HG03469 (cell line): ENCODE data around the gene PLA2G3.
"Not testable (repeated sequence)": the region's sequence is repeated elsewhere in the genome, so short reads cannot be mapped to it uniquely, and the experiment has no call there.

ENCODE experiments used
- ATAC-seq: cut with Tn5 transposase; IDR thresholded peaks from one replicate; pipeline ENCODE4 v1.9.1; 2021; ENCODE audit warnings: mild to moderate bottlenecking, moderate library complexity, moderate number of reproducible peaks; ENCODE audit not compliant: unreplicated experiment

The PLA2G3 gene

DNA sequence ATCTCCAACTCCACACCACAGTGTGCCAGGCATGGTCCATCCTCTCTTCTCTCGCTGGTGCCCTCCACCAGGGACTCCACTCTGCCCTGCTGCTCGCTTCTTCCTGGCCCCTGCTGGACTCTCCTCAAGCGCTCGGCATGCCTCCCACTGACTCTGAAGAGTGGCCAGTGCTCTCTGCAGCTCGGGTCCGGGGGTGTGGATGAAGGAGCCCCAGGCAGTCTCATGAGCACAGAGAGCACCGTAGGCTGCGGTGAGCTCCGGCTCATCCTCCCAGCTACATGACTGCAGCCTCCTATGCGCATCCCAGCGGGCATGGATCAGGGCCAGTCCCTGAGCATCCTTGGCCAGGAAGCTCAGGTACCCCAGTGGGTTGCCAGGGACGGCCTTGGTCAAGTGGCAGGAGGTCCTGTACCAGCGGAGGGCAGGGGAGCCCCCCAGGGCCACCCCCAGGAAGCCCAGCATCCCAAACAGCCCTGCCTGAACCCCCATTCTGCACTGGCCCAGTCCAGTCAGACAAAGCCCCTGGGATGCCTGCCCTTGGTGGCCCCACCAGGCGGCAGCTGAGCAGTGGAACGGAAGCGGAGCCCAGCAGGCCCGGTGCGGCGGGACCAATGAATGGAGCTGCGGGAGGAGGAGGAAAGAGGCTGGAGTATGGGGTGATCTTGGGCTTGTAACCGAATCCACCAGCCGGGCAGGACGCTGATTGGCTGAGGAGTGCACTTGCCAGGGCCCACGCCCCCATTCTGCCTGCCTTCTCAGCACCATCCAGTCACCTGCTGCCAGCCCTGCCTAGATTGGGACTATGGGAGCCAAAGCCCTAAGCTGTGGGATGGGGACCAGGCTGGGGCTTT is at the start of gene PLA2G3:
TSS of gene PLA2G3 (minus strand) at position 643 of the 851 bp plus-strand sequence. CDS start at position 489, 154 bp downstream.
- ATAC-seq: no peak

- no peak for ATAC-seq
Observed at GRCh38 chr22:31187627-31188026, 47.3 kb upstream of the PLA2G3 start.

GRCh38 chr22:31185056-31185455 is 44.7 kb upstream of the PLA2G3 start:
- no peak for ATAC-seq

GRCh38 chr22:31184015-31184414 is 43.7 kb upstream of the PLA2G3 start:
- ATAC-seq: no peak

GRCh38 chr22:31179345-31179744 is 39.0 kb upstream of the PLA2G3 start:
- no peak for ATAC-seq

DNA sequence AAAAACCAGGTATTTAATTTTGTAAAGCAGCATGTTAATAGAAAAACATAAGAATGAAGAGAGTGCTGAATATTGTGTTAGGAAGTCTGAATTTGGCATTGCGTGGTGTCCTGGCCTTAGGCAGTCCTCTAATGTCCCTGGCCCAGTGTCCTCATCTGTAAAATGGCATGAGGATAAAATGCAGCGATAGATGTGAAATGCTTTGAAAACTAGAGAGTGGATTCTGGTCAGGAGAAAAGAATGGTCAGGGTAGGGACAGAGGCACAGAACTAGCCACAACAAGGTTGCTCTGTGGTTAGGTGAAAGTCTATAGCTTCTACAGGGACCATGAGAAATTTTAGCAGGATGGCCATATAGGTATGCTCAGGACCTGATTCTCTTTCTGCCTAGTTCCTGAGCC is 38.6 kb upstream of the PLA2G3 start:
- no peak for ATAC-seq

DNA sequence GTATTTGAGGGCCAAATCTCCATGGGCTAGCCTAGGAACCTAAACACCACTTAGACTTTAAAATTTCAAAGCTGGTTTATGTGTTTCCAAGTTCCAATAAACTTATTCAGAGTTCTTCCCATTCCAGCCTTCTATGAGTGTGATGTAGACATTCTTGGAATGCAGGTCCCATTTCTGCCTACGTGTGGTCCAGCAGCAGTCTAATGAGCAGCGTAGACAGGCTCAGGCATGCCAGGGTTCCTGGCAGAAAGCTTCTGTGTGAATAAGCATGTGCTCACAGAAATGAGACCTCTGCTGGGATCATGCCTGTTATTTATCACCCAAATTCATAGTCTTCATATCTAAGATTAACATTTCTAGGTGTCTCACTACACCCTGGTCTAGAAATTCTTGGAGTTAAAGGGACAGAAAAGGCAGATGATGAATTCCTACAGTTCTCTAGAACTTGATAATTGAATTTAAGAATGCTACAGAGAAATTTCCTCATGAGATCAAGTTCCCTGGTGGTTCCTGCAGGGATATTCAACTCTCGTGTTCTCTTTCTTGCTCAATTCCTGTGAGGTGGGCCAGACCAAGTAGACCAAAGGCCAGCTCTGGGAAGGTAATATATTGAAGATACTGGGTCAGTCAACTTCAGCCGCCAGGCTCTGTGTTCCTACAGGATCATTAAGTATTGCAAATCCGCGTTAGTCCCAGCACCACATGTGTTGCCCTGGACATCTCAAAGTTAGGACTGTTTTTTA is 37.3 kb upstream of the PLA2G3 start:
- no peak for ATAC-seq

GRCh38 chr22:31176923-31177322 is 36.6 kb upstream of the PLA2G3 start:
- no peak for ATAC-seq

GRCh38 chr22:31173386-31174145 is 33.3 kb upstream of the PLA2G3 start:
- no peak for ATAC-seq

GRCh38 chr22:31171734-31172133 is 31.4 kb upstream of the PLA2G3 start:
- not testable (repeated sequence) for ATAC-seq

DNA sequence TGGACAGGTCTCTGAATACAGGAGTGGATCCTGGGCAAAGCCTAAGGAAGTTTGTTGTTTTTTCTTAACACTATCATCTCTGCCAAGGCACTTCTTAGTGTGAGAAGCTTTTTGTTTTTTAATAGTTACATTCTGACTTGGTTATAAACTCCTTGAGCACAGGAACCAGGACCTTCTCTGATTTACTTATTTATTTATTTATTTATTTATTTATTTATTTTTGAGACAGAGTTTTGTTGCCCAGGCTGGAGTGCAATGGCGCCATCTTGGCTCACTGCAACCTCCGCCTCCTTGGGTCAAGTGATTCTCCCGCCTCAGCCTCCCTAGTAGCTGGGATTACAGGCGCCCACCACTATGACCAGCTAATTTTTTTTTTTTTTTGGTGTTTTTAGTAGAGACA is 30.7 kb upstream of the PLA2G3 start:
- ATAC-seq: no peak

GRCh38 chr22:31162015-31162765 is 21.9 kb upstream of the PLA2G3 start:
- no peak for ATAC-seq

- no peak for ATAC-seq
Observed at GRCh38 chr22:31161386-31161785, 21.1 kb upstream of the PLA2G3 start.

GRCh38 chr22:31160328-31160978 is 20.1 kb upstream of the PLA2G3 start:
- ATAC-seq: no peak

DNA sequence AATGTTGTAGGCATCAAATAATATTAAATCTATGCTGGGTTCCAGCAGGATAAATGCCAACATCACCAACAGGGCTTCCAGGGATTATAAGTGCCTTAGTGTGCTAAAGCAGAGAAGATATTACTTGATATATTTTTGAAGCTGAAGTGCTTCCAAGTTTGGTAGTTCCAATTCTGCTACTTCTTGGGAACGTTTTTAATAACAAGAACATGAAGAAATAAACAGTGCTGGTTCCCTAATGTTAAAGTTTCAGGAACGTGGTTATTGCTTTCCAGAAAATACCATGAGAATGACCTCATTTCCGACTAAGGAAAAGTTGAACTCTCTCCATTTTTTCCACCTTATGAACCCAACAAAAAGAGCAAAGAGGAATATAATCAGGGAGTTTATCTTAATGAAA is 15.1 kb upstream of the PLA2G3 start:
- no peak for ATAC-seq

GRCh38 chr22:31154975-31155374 is 14.7 kb upstream of the PLA2G3 start:
- ATAC-seq: no peak

- ATAC-seq: no peak
Observed at GRCh38 chr22:31153357-31153756, 13.0 kb upstream of the PLA2G3 start.

DNA sequence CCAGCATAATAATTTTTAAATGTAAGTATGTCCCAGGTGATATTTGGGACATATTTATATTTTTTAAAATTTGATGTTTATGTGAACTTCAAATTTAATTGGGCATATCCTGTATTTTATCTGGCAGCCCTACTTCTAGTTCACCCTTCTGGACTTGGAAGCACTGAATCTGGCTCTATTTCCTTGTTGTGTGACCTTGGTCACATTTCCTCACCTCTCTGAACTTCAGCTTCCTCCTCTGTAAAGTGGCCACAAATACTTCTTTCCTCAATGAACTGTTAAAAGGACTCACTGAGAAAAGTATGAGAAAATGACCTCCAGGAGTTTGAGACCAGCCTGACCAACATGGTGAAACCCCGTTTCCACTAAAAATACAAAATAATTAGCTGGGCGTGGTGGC is 11.6 kb upstream of the PLA2G3 start:
- ATAC-seq: no peak

- ATAC-seq: no peak
Observed at GRCh38 chr22:31150615-31151014, 10.3 kb upstream of the PLA2G3 start.

- no peak for ATAC-seq
Observed at GRCh38 chr22:31148953-31149627, 8.8 kb upstream of the PLA2G3 start.
